SK-N-SH treated with all-trans-retinoic acid at 6 μM for 48 hours (cell line): Measurements from ENCODE around the gene C2orf80.
A peak's percentile ranks its signal among the peaks of the same experiment; 100 is the strongest.

Experiments used
- ATAC-seq: fragments of 200-7000 bp; cut with Tn5 transposase; 3 replicates; pipeline ENCODE4 v1.9.1; 2020; ENCODE audit warnings: mild to moderate bottlenecking, moderate library complexity
- ARNTL ChIP-seq: fragments of 450-650 bp; formaldehyde crosslinking; IDR thresholded peaks from 2 replicates; pipeline ENCODE4 v1.5.0; 2020; ENCODE audit warnings: low read depth, mild to moderate bottlenecking, moderate library complexity, borderline replicate concordance
- BACH2 ChIP-seq: fragments of 250-450 bp; sonication (Bioruptor Pico); IDR thresholded peaks from 2 replicates; pipeline ENCODE4 v1.9.0; 2021; ENCODE audit warnings: mild to moderate bottlenecking, borderline replicate concordance
- CSDC2 ChIP-seq: fragments of 250-450 bp; sonication (Bioruptor Pico); IDR thresholded peaks from 2 replicates; pipeline ENCODE4 v1.5.0; 2020; ENCODE audit warnings: mild to moderate bottlenecking, moderate library complexity
- GLIS3 ChIP-seq: fragments of 250-450 bp; sonication (Bioruptor Pico); IDR thresholded peaks from 2 replicates; pipeline ENCODE4 v1.5.0; 2020; ENCODE audit warnings: mild to moderate bottlenecking, moderate library complexity
- ISL1 ChIP-seq: fragments of 250-450 bp; sonication (Bioruptor Pico); IDR thresholded peaks from 2 replicates; pipeline ENCODE4 v2.1.2; 2022; ENCODE audit warnings: mild to moderate bottlenecking, moderate library complexity
- OSR1 ChIP-seq: fragments of 250-450 bp; sonication (Bioruptor Pico); IDR thresholded peaks from 2 replicates; pipeline ENCODE4 v1.8.0; 2022; ENCODE audit warnings: moderate library complexity, mild to moderate bottlenecking, inconsistent platforms
- PPARA ChIP-seq: fragments of 250-450 bp; sonication (Bioruptor Pico); IDR thresholded peaks from 2 replicates; pipeline ENCODE4 v1.5.0; 2020; ENCODE audit warnings: mild to moderate bottlenecking, borderline replicate concordance
- RARB ChIP-seq: fragments of 250-450 bp; sonication (Bioruptor Pico); IDR thresholded peaks from 2 replicates; pipeline ENCODE4 v1.8.0; 2021; ENCODE audit warnings: mild to moderate bottlenecking, moderate library complexity
- SNAI2 ChIP-seq: fragments of 250-450 bp; sonication (Bioruptor Pico); IDR thresholded peaks from 2 replicates; pipeline ENCODE4 v1.5.0; 2020; ENCODE audit warnings: mild to moderate bottlenecking, moderate library complexity
- TCF4 ChIP-seq: fragments of 250-450 bp; sonication (Bioruptor Pico); IDR thresholded peaks from 2 replicates; pipeline ENCODE4 v1.8.0; 2021; ENCODE audit warnings: mild to moderate bottlenecking, moderate library complexity, borderline replicate concordance
- TOX ChIP-seq: fragments of 250-450 bp; sonication (Bioruptor Pico); IDR thresholded peaks from 2 replicates; pipeline ENCODE4 v1.8.0; 2021; ENCODE audit warnings: mild to moderate bottlenecking, moderate library complexity, borderline replicate concordance
- ZC3H10 ChIP-seq: fragments of 250-450 bp; sonication (Bioruptor Pico); IDR thresholded peaks from 2 replicates; pipeline ENCODE4 v1.5.1; 2021; ENCODE audit warnings: mild to moderate bottlenecking, moderate library complexity
- ZFP3 ChIP-seq: fragments of 250-450 bp; sonication (Bioruptor Pico); IDR thresholded peaks from 2 replicates; pipeline ENCODE4 v1.5.0; 2020; ENCODE audit warnings: mild to moderate bottlenecking, moderate library complexity
- ZFP30 ChIP-seq: fragments of 450-650 bp; formaldehyde crosslinking; IDR thresholded peaks from 2 replicates; pipeline ENCODE4 v1.5.0; 2022; ENCODE audit warnings: mild to moderate bottlenecking, moderate library complexity
- ZNF565 ChIP-seq: fragments of 450-650 bp; formaldehyde crosslinking; conservative IDR thresholded peaks from 2 replicates; pipeline ENCODE4 v1.5.0; 2020; ENCODE audit warnings: low read depth, mild to moderate bottlenecking, moderate library complexity
- ZNF70 ChIP-seq: fragments of 450-650 bp; formaldehyde crosslinking; IDR thresholded peaks from 2 replicates; pipeline ENCODE4 v1.5.0; 2020; ENCODE audit warnings: mild to moderate bottlenecking, moderate library complexity
- TF ChIP-seq, protein P1 (sequence below): fragments of 250-450 bp; sonication (Bioruptor Pico); IDR thresholded peaks from 2 replicates; pipeline ENCODE4 v1.5.1; 2021; ENCODE audit warnings: mild to moderate bottlenecking, moderate library complexity
- TF ChIP-seq, protein P2 (sequence below): fragments of 250-450 bp; sonication (Bioruptor Pico); IDR thresholded peaks from 2 replicates; pipeline ENCODE4 v1.8.0; 2021; ENCODE audit warnings: low read depth, mild to moderate bottlenecking, moderate library complexity, borderline replicate concordance
- TF ChIP-seq, protein P3 (sequence below): fragments of 250-450 bp; sonication (Bioruptor Pico); IDR thresholded peaks from 2 replicates; pipeline ENCODE4 v1.5.0; 2020; ENCODE audit warnings: mild to moderate bottlenecking, moderate library complexity
- TF ChIP-seq, protein P4 (sequence below): fragments of 250-450 bp; sonication (Bioruptor Pico); IDR thresholded peaks from 2 replicates; pipeline ENCODE4 v1.8.0; 2020; ENCODE audit warnings: mild to moderate bottlenecking, moderate library complexity, borderline replicate concordance
- TF ChIP-seq, protein P5 (sequence below): fragments of 250-450 bp; sonication (Bioruptor Pico); IDR thresholded peaks from 2 replicates; pipeline ENCODE4 v1.5.1; 2020; ENCODE audit warnings: low read depth, mild to moderate bottlenecking, moderate library complexity

C2orf80 gene

DNA sequence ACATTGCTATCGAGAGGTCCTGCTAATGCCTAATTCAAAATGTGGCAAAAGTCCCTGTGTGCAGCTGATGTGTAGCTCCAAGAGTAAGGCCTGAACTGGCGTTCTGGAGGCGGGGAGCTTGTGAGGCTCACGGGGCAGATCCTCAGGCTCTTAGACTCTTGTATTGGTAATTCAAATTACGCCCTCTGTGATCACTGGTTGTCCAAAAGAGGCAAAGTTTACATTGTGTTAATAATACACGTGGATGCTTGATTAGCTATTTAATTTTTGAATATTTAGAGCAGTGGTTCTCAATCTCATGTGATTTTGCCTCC, 14.0 kb downstream of the C2orf80 start:
- TF ChIP-seq ZC3H10 (no peak), BACH2 (CRISPR knock-in tag) (no peak), PPARA (CRISPR knock-in tag) (no peak), ZNF70 (CRISPR knock-in tag) (no peak), ISL1 (no peak), ARNTL (CRISPR knock-in tag) (no peak), ZFP30 (no peak), TCF4 (no peak), CSDC2 (CRISPR knock-in tag) (no peak), TOX (CRISPR knock-in tag) (no peak), RARB (no peak), GLIS3 (no peak), ZNF565 (no peak), OSR1 (CRISPR knock-in tag) (no peak), SNAI2 (no peak)
- TF ChIP-seq, protein P1, sequence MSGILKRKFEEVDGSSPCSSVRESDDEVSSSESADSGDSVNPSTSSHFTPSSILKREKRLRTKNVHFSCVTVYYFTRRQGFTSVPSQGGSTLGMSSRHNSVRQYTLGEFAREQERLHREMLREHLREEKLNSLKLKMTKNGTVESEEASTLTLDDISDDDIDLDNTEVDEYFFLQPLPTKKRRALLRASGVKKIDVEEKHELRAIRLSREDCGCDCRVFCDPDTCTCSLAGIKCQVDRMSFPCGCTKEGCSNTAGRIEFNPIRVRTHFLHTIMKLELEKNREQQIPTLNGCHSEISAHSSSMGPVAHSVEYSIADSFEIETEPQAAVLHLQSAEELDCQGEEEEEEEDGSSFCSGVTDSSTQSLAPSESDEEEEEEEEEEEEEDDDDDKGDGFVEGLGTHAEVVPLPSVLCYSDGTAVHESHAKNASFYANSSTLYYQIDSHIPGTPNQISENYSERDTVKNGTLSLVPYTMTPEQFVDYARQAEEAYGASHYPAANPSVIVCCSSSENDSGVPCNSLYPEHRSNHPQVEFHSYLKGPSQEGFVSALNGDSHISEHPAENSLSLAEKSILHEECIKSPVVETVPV, result no peak
- TF ChIP-seq, protein P2, sequence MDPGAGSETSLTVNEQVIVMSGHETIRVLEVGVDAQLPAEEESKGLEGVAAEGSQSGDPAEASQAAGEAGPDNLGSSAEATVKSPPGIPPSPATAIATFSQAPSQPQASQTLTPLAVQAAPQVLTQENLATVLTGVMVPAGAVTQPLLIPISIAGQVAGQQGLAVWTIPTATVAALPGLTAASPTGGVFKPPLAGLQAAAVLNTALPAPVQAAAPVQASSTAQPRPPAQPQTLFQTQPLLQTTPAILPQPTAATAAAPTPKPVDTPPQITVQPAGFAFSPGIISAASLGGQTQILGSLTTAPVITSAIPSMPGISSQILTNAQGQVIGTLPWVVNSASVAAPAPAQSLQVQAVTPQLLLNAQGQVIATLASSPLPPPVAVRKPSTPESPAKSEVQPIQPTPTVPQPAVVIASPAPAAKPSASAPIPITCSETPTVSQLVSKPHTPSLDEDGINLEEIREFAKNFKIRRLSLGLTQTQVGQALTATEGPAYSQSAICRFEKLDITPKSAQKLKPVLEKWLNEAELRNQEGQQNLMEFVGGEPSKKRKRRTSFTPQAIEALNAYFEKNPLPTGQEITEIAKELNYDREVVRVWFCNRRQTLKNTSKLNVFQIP (CRISPR knock-in tag), result no peak
- TF ChIP-seq, protein P3, sequence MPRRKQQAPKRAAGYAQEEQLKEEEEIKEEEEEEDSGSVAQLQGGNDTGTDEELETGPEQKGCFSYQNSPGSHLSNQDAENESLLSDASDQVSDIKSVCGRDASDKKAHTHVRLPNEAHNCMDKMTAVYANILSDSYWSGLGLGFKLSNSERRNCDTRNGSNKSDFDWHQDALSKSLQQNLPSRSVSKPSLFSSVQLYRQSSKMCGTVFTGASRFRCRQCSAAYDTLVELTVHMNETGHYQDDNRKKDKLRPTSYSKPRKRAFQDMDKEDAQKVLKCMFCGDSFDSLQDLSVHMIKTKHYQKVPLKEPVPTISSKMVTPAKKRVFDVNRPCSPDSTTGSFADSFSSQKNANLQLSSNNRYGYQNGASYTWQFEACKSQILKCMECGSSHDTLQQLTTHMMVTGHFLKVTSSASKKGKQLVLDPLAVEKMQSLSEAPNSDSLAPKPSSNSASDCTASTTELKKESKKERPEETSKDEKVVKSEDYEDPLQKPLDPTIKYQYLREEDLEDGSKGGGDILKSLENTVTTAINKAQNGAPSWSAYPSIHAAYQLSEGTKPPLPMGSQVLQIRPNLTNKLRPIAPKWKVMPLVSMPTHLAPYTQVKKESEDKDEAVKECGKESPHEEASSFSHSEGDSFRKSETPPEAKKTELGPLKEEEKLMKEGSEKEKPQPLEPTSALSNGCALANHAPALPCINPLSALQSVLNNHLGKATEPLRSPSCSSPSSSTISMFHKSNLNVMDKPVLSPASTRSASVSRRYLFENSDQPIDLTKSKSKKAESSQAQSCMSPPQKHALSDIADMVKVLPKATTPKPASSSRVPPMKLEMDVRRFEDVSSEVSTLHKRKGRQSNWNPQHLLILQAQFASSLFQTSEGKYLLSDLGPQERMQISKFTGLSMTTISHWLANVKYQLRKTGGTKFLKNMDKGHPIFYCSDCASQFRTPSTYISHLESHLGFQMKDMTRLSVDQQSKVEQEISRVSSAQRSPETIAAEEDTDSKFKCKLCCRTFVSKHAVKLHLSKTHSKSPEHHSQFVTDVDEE, result no peak
- TF ChIP-seq, protein P4, sequence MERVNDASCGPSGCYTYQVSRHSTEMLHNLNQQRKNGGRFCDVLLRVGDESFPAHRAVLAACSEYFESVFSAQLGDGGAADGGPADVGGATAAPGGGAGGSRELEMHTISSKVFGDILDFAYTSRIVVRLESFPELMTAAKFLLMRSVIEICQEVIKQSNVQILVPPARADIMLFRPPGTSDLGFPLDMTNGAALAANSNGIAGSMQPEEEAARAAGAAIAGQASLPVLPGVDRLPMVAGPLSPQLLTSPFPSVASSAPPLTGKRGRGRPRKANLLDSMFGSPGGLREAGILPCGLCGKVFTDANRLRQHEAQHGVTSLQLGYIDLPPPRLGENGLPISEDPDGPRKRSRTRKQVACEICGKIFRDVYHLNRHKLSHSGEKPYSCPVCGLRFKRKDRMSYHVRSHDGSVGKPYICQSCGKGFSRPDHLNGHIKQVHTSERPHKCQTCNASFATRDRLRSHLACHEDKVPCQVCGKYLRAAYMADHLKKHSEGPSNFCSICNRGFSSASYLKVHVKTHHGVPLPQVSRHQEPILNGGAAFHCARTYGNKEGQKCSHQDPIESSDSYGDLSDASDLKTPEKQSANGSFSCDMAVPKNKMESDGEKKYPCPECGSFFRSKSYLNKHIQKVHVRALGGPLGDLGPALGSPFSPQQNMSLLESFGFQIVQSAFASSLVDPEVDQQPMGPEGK (CRISPR knock-in tag), result no peak
- TF ChIP-seq, protein P5, sequence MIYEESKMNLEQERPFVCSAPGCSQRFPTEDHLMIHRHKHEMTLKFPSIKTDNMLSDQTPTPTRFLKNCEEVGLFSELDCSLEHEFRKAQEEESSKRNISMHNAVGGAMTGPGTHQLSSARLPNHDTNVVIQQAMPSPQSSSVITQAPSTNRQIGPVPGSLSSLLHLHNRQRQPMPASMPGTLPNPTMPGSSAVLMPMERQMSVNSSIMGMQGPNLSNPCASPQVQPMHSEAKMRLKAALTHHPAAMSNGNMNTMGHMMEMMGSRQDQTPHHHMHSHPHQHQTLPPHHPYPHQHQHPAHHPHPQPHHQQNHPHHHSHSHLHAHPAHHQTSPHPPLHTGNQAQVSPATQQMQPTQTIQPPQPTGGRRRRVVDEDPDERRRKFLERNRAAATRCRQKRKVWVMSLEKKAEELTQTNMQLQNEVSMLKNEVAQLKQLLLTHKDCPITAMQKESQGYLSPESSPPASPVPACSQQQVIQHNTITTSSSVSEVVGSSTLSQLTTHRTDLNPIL (CRISPR knock-in tag), result no peak
- TF ChIP-seq, all 23 proteins: peak for 0
- ATAC-seq, result 0 out of 3 replicates have a peak, but pooled peaks have one; percentile 11

DNA sequence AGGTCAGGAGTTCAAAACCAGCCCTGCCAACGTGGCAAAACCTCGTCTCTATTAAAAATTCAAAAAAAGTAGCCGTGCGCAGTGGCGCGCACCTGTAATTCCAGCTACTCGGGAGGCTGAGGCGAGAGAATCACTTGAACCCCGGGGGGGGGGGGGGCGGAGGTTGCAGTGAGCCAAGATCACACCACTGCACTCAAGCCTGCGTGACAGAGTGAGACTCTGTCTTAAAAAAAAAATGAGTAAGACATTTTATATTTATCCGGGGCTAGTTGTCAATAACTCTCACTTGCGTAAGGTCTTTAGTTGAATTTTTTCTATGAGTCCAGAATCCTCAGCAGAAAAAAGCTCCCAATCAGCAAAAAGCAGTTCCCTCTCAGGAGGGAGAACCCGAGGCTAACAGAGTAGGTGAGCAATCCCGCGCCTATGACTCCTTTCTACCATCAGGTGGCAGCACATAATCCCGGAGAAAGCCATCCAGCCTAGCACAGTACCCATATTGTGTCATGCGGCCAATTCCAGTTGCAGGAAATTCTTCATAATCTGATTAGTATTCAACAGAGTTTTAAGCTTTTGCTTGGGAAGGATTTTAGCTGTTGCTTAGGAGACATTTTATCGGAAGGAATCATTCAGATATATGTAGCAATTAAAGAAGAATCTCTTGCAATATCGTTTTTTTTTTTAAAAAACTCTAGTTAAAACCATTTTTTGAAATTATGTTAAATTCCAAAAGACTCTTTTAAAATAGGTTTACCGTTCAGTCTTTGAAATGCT, 14.6 kb downstream of the C2orf80 start:
- TF ChIP-seq PPARA (CRISPR knock-in tag), result no peak
- no peak for TF ChIP-seq BACH2 (CRISPR knock-in tag)
- ATAC-seq, result peak; percentile 100

DNA sequence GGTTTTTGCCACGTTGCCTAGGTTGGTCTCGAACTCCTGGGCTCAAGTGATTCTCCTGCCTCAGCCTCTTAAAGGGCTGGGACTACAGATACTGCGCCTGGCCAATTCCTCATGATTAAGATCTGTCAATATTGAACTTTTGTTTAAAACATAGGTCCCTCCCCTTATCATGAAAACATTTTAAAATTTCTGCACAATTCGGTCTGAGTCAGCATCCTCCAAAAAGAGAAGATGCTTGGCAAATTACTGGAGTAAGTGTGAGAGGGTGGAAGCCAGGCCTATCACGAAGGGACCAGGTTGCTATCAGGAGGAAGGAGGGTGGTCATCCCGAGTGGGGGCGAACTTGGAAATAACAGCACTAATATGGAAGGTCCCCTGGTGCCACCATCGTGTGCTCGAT, 15.7 kb downstream of the C2orf80 start:
- no peak for ATAC-seq
- TF ChIP-seq ARNTL (CRISPR knock-in tag) (no peak), RARB (no peak), ZC3H10 (no peak), TOX (CRISPR knock-in tag) (no peak), PPARA (CRISPR knock-in tag) (no peak), ZFP3 (CRISPR knock-in tag) (no peak), TCF4 (no peak), ISL1 (no peak), GLIS3 (no peak)
- TF ChIP-seq, protein P3, result no peak
- TF ChIP-seq, protein P5 (CRISPR knock-in tag), result no peak
- TF ChIP-seq, protein P2 (CRISPR knock-in tag), result no peak
